ENCODE results near the gene CDY1B.
"Not testable (repeated sequence)": the region's sequence is repeated elsewhere in the genome, so short reads cannot be mapped to it uniquely, and the experiment has no call there.

The CDY1B gene, protein sequence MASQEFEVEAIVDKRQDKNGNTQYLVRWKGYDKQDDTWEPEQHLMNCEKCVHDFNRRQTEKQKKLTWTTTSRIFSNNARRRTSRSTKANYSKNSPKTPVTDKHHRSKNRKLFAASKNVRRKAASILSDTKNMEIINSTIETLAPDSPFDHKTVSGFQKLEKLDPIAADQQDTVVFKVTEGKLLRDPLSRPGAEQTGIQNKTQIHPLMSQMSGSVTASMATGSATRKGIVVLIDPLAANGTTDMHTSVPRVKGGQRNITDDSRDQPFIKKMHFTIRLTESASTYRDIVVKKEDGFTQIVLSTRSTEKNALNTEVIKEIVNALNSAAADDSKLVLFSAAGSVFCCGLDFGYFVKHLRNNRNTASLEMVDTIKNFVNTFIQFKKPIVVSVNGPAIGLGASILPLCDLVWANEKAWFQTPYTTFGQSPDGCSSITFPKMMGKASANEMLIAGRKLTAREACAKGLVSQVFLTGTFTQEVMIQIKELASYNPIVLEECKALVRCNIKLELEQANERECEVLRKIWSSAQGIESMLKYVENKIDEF

GRCh38 chrY:24047919-24048318 lies at the start of gene CDY1B:
Gene CDY1B, minus strand, starts transcription at chrY:24048019. Its CDS starts 331 bp downstream, at chrY:24047688.
- DNase-seq, result not testable (repeated sequence)

DNA sequence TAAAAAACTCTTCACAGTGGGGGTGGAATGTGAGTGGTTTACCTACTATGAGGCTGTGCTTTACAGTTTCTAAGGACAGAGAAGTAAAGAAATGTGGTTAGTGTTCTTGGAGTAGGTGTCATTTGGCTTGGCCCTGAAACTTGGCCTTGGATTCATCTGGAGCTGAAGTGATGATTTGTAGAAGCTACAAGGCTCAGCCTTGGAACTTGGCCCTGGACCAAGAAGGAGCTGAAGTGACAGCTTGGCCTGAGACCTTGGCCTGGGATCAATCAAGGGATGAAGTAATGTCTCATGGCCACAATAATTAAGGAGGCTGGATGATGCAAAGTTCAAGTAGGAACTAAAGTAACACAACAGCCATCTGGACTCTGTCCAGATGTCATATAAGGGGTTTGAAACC lies 1.7 kb upstream of the CDY1B start:
- DNase-seq, result not testable (repeated sequence)

GRCh38 chrY:24043209-24043608 lies 4.6 kb downstream of the CDY1B start:
- not testable (repeated sequence) for DNase-seq

DNA sequence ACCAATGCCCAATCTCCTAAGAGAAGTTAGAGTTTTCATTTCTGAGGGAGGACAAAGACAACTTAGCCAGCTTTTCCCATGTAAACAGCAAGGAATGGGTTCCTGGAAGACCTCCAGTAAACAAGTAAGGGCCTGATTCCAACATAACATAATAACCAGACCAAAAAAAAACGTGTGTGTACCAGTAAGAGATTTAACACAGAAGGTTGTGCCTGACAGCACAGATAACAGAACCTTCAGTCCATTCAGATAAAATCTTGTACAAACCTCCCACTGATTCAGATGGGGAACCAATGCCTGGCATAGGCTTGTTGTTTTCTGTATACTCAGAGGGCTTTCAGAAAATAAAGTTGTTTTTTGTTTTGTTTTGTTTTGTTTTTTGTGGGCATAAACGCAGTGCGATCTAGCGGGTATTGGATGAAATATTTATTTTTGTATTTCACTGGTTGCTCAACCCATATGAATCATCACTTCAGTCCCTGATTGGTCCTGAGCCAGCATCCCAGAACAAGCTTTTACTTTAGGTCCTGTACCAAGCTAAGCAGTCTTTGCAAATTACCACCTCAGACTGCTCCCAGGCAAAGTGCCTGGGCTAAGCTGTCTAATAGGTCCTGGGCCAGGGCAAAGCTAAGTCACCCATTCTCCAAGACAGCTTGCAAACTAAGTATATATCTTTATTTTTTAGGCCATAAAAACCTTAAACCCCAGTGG lies 8.7 kb downstream of the CDY1B start:
- not testable (repeated sequence) for DNase-seq

DNA sequence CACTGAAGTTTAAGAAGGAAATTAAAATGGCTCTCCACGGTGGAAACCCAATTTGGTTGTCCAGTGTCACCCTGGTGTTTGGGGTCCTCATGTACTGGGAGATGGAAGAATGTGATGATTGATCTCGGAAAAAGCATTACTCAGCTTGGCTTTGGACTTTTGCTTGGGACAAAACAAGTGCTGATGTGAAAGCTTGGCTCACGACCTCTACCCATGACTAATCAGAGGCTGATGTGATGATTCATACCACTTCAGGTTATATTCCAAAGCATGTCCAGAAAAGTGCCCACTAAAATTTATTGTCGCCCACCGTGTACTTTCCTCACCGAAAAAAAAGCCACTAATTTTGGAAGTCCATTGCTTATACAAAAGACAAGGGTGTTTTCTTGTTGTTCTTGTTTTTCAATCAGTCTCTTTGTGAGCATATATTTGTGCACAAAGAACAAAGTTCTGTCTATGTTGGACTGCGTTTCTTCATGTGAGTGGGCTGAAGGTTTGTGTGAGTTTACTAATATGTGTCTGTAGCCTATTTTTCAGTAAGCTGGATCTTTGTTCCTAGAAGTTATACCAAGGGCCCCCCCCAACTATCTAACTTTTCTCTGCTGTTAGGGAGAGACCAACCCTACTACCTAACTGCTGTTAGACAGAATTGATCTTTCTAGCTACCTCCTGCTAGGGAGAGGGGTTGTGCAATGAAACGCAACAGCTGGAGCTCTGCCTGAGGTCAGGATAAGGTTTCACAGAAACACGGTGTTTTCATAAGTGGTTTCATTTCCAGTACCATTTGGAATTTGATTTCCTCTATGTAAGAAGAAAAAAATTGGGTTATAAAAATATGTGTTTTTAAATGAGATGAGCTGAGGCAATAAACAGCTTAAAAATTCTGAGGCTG lies 21.4 kb downstream of the CDY1B start:
- not testable (repeated sequence) for DNase-seq

Measured in kidney glomerular epithelial cell (primary cell).